ENCODE measurements around the gene SMIM45.

Gene SMIM45

GRCh38 chr22:41936894-41937169, 15.1 kb upstream of the SMIM45 start:
- Mint-ChIP-seq H3K36me3 (peaks cover 12 to 36% of the 10 kb centered on the region in 2 donors), H3K4me1 (peaks cover 17% of the 10 kb centered on the region), H3K9me3 (peaks cover 0 to 3% (median 0%) of the 10 kb centered on the region in 7 donors), H3K27ac (peak overlapping the region in 1 of 7 donors; percentile 7), H3K4me3 (no peak overlapping the region), H3K27me3 (ENCODE audit: low read depth in 3 of 3) (peaks cover 0 to 3% (median 0%) of the 10 kb centered on the region in 3 donors)
- no peak overlapping the region for H3K4me2 ChIP-seq (replicated peaks; ENCODE audit: extremely low read depth, low read length, poor library complexity, severe bottlenecking)
- H4K20me1 ChIP-seq (ENCODE audit: insufficient read depth, low read length) = no peaks in the 10 kb centered on the region
- no peak for TF ChIP-seq CTCF (IDR thresholded peaks at IDR 0.05)
- WGBS (ENCODE audit: insufficient coverage) = no CpG with 5 or more reads among the region's 2 CpGs
- no peak overlapping the region for H3K4me3 ChIP-seq (replicated peaks in 1 of 3; ENCODE audit: low read depth in 2 of 3, low read length in 3 of 3)
- peaks cover 3 to 9% of the 10 kb centered on the region in 2 donors for H3K4me1 ChIP-seq (ENCODE audit: control insufficient read depth in 1 of 2, insufficient read depth in 2 of 2, low read length in 2 of 2)
- H3K36me3 ChIP-seq (replicated peaks in 1 of 2; ENCODE audit: control insufficient read depth in 1 of 2, insufficient read depth in 2 of 2, low read length in 2 of 2) = peaks cover 7 to 15% of the 10 kb centered on the region in 2 donors
- H2AFZ ChIP-seq (ENCODE audit: insufficient read depth, low read depth, low read length, poor library complexity, severe bottlenecking) = no peak overlapping the region
- H3K79me2 ChIP-seq (ENCODE audit: insufficient read depth, low read length) = no peaks in the 10 kb centered on the region
- H3K9me3 ChIP-seq (replicated peaks in 1 of 2; ENCODE audit: control insufficient read depth in 1 of 2, insufficient read depth in 1 of 2, low read length in 2 of 2) = no peaks in the 10 kb centered on the region
- intact Hi-C loops (cut with micrococcal nuclease) = no loop called here
- no peak overlapping the region for H3K9ac ChIP-seq (ENCODE audit: insufficient read depth, low read length, poor library complexity, severe bottlenecking)
- H3K27ac ChIP-seq (ENCODE audit: low read depth in 1 of 2, low read length in 2 of 2) = no peak overlapping the region
- no peaks in the 10 kb centered on the region for H3K27me3 ChIP-seq (ENCODE audit: control insufficient read depth in 2 of 2, insufficient read depth in 2 of 2, low read length in 2 of 2)
- no peak for DNase-seq

GRCh38 chr22:41939981-41940831, 11.7 kb upstream of the SMIM45 start:
- Mint-ChIP-seq H3K27me3 (ENCODE audit: low read depth in 3 of 3) (peaks cover 0 to 3% (median 0%) of the 10 kb centered on the region in 3 donors), H3K36me3 (peaks cover 16 to 47% of the 10 kb centered on the region in 2 donors), H3K9me3 (peaks cover 0 to 3% (median 0%) of the 10 kb centered on the region in 7 donors), H3K4me1 (peaks cover 25% of the 10 kb centered on the region), H3K4me3 (no peak overlapping the region), H3K27ac (peak overlapping the region; percentile 6 to 91 (median 72))
- H2AFZ ChIP-seq (ENCODE audit: insufficient read depth, low read depth, low read length, poor library complexity, severe bottlenecking) = peak overlapping the region; percentile 60
- no peaks in the 10 kb centered on the region for H4K20me1 ChIP-seq (ENCODE audit: insufficient read depth, low read length)
- H3K4me3 ChIP-seq (replicated peaks in 1 of 3; ENCODE audit: low read depth in 2 of 3, low read length in 3 of 3) = no peak overlapping the region
- H3K27me3 ChIP-seq (ENCODE audit: control insufficient read depth in 2 of 2, insufficient read depth in 2 of 2, low read length in 2 of 2) = no peaks in the 10 kb centered on the region
- H3K36me3 ChIP-seq (replicated peaks in 1 of 2; ENCODE audit: control insufficient read depth in 1 of 2, insufficient read depth in 2 of 2, low read length in 2 of 2) = peaks cover 7 to 15% of the 10 kb centered on the region in 2 donors
- no peak overlapping the region for H3K4me2 ChIP-seq (replicated peaks; ENCODE audit: extremely low read depth, low read length, poor library complexity, severe bottlenecking)
- peak in 1 of 3 donors; percentile 24 for DNase-seq
- 67% methylated on average over 7 of the region's 13 CpGs for WGBS (ENCODE audit: insufficient coverage)
- intact Hi-C loops (cut with micrococcal nuclease) = loop anchor here (2.0 to 5.0 kb wide), 3 partner anchors 108 to 273 kb away; partner anchors contain the start of gene SREBF2 (in 1 of the 2)
- no peak overlapping the region for H3K9ac ChIP-seq (ENCODE audit: insufficient read depth, low read length, poor library complexity, severe bottlenecking)
- no peak for TF ChIP-seq CTCF (IDR thresholded peaks at IDR 0.05)
- H3K79me2 ChIP-seq (ENCODE audit: insufficient read depth, low read length) = peaks cover 3% of the 10 kb centered on the region
- H3K9me3 ChIP-seq (replicated peaks in 1 of 2; ENCODE audit: control insufficient read depth in 1 of 2, insufficient read depth in 1 of 2, low read length in 2 of 2) = no peaks in the 10 kb centered on the region
- no peak overlapping the region for H3K27ac ChIP-seq (ENCODE audit: low read depth in 1 of 2, low read length in 2 of 2)
- peaks cover 10 to 17% of the 10 kb centered on the region in 2 donors for H3K4me1 ChIP-seq (ENCODE audit: control insufficient read depth in 1 of 2, insufficient read depth in 2 of 2, low read length in 2 of 2)
